ENCODE data around the gene CAMKV. TPM values are rescaled to one million over a fixed set of nuclear protein-coding genes. Genes with fewer than 3 reads are reported as not detected.
A peak's percentile ranks its signal among the peaks of the same experiment; 100 is the strongest.

Gene CAMKV
- polyA plus RNA-seq, 10 donors = 0.13 to 0.92 (median 0.30) TPM

DNA sequence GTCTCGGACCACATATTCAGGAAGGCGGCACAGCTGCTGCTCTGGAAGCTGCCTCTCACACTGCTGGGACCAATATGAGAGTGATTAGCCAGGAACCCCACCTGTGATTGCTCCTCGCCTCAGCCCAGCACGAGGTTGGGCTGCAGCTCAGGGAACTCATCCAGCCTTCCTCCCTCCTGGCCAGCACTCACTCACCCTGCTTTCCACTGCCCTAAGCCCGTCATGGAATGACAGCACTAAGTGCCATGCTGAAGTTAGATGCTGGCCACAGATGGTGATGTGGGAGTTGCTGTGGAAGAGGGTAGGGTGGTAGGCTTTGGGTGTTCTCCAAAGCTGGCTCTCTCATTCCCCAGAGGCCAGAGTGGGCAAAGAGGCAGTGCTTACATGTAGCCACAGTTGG, 26.6 kb upstream of the CAMKV start:
- no peak for DNase-seq

GRCh38 chr3:49895791-49896190, 26.1 kb upstream of the CAMKV start:
- no peak for DNase-seq

GRCh38 chr3:49889296-49889695, 19.6 kb upstream of the CAMKV start:
- no peak for DNase-seq

- DNase-seq = no peak
Measured at GRCh38 chr3:49886922-49887265, 17.2 kb upstream of the CAMKV start.

GRCh38 chr3:49883998-49884397, 14.3 kb upstream of the CAMKV start:
- no peak for DNase-seq

- peak in 2 of 3 donors; percentile 61 to 87 for DNase-seq
Measured at GRCh38 chr3:49882166-49882565, 12.5 kb upstream of the CAMKV start.

- no peak for DNase-seq
Measured at GRCh38 chr3:49880581-49881315, 11.0 kb upstream of the CAMKV start.

- DNase-seq = no peak
Measured at GRCh38 chr3:49879721-49880120, 10.0 kb upstream of the CAMKV start.

DNA sequence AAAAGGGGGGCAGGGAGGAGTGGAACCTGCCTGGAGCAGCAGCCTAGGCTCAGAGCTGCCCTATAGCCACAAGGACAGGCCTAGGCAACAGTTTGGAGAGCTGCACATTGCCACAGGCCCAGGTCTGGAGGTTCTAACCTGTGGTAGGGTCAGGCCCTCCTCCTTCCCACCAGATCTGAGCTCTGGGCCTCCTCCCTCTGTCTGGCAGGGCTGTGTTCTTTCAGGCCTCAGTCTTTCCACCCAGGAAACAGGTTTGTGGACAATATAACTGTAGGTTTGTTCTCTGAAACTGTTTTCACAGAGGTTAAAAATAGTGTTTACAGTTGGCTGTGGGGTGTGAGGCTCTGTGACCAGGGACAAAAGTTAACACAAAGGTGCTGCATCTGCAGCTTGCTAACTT, 9.0 kb upstream of the CAMKV start:
- DNase-seq = no peak

DNA sequence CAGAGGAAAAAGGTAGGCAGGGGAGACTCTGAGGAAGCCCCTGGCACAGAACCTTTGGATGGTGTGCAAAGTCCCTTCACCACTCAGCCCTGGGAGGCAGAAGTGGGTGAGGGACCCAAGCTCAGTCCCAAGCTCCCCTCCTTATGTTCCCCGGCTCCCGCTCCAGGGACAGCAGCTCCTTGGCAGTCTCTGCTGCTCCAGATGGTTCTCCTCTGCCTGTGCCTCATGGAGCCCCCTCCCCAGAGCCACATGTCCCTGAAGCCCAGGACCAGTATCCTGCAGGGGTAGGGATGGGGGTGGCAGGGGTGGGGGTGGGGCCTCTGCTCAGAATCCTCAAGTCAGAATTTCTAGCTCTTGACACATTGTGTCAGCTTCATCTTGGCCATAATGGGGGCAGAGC, 8.0 kb upstream of the CAMKV start:
- DNase-seq = no peak

DNA sequence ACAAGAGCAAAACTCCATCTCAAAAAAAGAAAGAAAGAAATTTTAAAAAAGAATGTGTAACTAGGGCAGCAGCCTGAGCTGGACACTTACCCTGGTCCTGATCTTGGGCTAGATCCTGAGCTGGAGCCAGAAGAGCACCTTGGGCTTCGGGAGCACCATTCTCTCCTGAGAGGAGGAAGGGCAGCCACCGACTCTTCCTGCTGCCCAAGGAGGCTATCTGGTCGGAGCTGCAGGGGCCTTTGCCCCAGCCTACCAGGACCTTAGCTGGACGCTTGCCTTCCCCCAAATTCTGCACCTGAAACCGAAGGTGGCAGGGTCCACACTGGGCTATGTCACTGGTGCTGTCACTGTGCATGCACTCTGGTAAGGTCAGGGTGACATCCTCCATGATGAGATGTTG, 6.9 kb upstream of the CAMKV start:
- DNase-seq = no peak

DNA sequence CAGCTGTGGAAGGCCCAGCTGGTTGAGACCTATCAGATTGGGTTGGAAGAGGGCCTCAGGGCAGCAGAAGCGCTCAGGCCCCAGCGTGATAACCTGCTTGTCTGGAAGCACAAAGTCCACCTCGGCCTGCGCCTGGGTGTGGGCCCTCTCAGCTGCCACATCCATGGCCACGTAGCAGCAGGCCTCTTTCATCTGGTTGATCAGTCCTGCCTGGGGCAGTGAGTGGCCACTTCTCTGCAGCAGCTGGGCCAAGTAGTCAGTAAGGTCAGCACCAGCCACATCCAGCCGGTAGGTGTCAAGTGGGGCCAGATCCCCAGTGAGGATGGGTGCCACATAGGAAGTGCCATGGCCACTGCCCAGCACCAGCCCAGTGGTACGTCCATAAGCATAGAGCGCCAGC, 3.9 kb upstream of the CAMKV start:
- DNase-seq = no peak

DNA sequence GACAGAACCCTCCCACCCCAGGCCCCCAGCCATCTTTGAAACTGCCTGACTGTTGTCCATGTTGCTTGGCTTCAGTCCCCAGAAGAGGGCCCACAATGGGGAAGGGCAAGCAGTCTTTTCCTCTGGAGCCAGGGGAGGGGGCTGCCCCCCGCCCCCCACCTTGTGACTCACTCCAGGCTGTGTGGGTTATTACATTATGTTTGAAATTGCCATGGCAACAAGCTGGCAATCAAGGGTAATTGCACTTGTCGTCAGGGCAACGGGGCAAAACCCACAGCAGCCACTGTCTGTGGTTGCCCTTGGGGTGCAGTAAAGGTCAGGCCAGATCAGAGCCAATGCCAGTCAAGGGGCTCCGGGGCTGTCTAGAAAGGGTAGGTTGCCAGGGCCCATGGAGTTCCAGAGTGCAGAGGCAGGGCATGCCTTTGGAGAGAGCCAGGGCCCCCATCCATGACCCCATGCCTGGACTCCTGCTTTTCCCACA, 3.1 kb upstream of the CAMKV start:
- DNase-seq = no peak

GRCh38 chr3:49871531-49872153, 1.9 kb upstream of the CAMKV start:
- no peak for DNase-seq

- peak in 1 of 3 donors; percentile 26 for DNase-seq
Measured at GRCh38 chr3:49868862-49869466, 742 bp downstream of the CAMKV start.

DNA sequence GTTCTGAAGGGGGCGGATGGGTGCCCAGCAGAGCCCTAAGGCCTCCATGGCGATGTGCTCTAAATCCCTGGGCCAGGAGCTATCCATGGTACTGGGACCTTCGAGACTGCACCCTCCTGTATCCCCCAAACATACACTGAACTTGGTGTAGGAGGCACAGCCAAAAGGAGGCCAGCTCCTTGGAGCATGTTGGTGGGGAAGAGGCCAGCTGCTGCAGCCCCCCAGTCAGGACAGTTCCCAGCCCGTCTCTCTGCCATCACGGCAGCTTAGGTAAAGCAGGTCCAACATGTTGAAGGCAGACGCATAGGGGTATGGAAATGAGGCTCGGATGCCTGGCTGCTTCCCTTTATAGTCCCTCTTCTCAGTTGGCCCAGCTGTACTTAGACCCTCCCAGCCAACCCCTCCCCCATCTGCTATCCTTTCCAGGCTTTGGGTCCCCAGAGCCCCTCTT, 1.8 kb downstream of the CAMKV start:
- peak in 2 of 3 donors; percentile 22 to 62 for DNase-seq

DNA sequence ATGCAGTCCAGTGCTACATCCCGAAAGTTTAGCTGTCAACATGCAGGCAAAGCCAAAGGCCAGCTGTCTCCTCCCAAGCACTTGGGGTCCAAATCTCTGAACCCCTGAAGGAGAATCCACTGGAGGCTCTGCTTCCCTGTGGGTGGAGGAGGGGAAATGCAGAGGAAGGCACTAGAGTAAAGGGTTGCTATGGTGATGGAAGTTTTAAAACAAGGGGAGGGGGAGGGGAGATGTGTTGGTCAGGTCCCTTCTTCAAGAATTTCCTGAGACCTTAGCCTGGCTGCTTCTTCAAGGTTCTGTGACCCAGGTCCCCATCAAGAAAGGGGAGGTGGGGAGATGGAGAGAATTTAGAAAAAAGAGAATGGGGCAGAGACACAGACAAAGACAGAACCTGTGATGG, 2.3 kb downstream of the CAMKV start:
- no peak for DNase-seq

GRCh38 chr3:49865198-49865784, 4.4 kb downstream of the CAMKV start:
- no peak for DNase-seq

DNA sequence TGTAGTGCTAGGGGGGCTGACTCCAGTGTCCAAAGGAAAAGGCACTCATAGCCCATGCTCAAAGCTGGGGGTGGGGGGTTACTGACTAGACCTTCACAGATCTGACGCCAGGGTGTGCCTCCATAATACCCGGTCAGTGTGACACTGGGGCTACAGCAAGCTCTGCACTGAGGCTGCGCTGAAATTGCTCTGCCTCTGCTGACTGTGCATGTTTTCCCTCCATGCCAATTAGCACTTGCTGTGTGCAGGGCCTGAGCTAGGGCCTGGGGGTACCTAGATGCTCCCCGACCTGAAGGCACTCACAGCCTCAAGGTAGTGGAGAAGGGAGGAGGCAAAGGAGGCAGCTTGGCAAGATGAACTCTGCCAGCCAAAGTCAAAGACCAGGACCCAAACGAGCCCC, 5.2 kb downstream of the CAMKV start:
- DNase-seq = no peak

GRCh38 chr3:49859576-49860305, 10.0 kb downstream of the CAMKV start:
- DNase-seq = no peak

DNA sequence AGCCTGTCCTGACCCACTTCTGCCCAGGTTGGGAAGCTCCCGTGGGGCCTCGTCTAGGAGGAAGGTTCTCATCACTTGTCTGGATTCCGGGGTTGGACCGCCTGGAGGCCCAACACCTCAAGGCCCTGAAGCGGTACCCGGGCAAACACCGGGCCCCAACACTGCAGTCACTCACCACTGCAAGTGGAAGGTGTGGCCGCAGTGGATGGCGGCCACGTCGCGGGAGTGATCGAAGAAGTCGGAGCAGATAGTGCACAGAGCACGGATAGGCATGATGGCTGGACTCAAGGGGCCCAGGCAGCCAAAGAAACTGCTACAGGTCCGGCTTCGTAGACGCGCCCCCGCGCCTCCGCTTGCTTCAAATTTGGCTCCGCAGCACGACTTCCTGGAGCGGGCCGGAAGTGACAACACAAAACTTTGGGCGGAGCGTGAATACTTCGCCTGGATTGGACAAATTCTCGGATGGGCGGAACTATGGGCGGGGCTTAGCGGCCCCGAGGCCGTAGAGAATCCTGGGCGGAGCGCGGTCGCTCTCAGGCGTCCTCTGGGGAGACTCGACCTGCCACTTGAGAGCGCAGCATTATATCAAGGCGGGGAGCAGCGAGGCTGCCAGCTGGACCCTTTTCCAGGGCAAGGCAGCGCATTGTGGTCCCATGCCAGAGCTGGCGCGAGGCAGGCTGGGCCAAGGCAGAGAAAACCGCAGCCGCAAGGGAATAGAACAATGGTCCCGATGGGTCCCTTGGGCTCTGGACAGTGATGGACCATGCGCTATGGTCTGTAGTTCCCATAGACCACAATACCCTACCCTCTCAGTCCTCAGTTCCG, 13.3 kb downstream of the CAMKV start, which contains the start of gene TRAIP:
TRAIP (minus strand) TSS at position 384 of the 825 bp plus-strand sequence; CDS start at position 273, 111 bp downstream.
- DNase-seq = peak; percentile 94 to 97 (median 96)

All from muscle of back (tissue), 11 donors.